ENCODE data around the gene PNPLA1. TPM values are rescaled to one million over a fixed set of nuclear protein-coding genes. Genes with fewer than 3 reads are reported as not detected.

PNPLA1 gene
- total RNA-seq = under 1 TPM in 1 of 4 donors, not detected in 3; 0.37 TPM

- ATAC-seq (ENCODE audit: low FRiP score) (no peak), DNase-seq (ENCODE audit: low spot score) (no peak)
- TF ChIP-seq CTCF (IDR thresholded peaks at IDR 0.05) = no peak
Measured at GRCh38 chr6:36269834-36270705, at the start of gene PNPLA1. Gene PNPLA1, plus strand, starts transcription at chr6:36270060. Its CDS starts 400 bp downstream, at chr6:36270460.

- ATAC-seq (ENCODE audit: low FRiP score) (no peak), DNase-seq (ENCODE audit: low spot score) (no peak)
- no peak for TF ChIP-seq CTCF (IDR thresholded peaks at IDR 0.05)
Measured at GRCh38 chr6:36220226-36220625, 49.6 kb upstream of the PNPLA1 start.

- TF ChIP-seq CTCF (IDR thresholded peaks at IDR 0.05) = no peak
- ATAC-seq (ENCODE audit: low FRiP score) (no peak), DNase-seq (ENCODE audit: low spot score) (no peak)
Measured at GRCh38 chr6:36221674-36222073, 48.2 kb upstream of the PNPLA1 start.

GRCh38 chr6:36222924-36223323 is 46.9 kb upstream of the PNPLA1 start:
- ATAC-seq (ENCODE audit: low FRiP score) = no peak
- no peak for TF ChIP-seq CTCF (IDR thresholded peaks at IDR 0.05)
- DNase-seq (ENCODE audit: low spot score) = no peak

- TF ChIP-seq CTCF (IDR thresholded peaks at IDR 0.05) = no peak
- ATAC-seq (ENCODE audit: low FRiP score) (no peak), DNase-seq (ENCODE audit: low spot score) (no peak)
Measured at GRCh38 chr6:36223706-36224105, 46.2 kb upstream of the PNPLA1 start.

- TF ChIP-seq CTCF (IDR thresholded peaks at IDR 0.05) = no peak
- no peak for ATAC-seq (ENCODE audit: low FRiP score)
Measured at GRCh38 chr6:36224918-36225461, 44.9 kb upstream of the PNPLA1 start.

More at GRCh38 chr6:36224918-36225461, 44.9 kb upstream of the PNPLA1 start:
- DNase-seq (ENCODE audit: low spot score) = no peak
